ENCODE results near the gene UPK3A. TPM values are rescaled to one million over a fixed set of nuclear protein-coding genes. Genes with fewer than 3 reads are reported as not detected.

The UPK3A gene
- total RNA-seq, 1 donor from 2014 or later, result 0.87 TPM

GRCh38 chr22:45332001-45332400, 47.3 kb downstream of the UPK3A start:
- TF ChIP-seq, protein P1, sequence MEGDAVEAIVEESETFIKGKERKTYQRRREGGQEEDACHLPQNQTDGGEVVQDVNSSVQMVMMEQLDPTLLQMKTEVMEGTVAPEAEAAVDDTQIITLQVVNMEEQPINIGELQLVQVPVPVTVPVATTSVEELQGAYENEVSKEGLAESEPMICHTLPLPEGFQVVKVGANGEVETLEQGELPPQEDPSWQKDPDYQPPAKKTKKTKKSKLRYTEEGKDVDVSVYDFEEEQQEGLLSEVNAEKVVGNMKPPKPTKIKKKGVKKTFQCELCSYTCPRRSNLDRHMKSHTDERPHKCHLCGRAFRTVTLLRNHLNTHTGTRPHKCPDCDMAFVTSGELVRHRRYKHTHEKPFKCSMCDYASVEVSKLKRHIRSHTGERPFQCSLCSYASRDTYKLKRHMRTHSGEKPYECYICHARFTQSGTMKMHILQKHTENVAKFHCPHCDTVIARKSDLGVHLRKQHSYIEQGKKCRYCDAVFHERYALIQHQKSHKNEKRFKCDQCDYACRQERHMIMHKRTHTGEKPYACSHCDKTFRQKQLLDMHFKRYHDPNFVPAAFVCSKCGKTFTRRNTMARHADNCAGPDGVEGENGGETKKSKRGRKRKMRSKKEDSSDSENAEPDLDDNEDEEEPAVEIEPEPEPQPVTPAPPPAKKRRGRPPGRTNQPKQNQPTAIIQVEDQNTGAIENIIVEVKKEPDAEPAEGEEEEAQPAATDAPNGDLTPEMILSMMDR (IDR thresholded peaks at IDR 0.05; ENCODE audit: unreplicated experiment), result no peak
- H3K4me3 Mint-ChIP-seq, result no peak overlapping the region
- H3K36me3 Mint-ChIP-seq, result peaks cover 23% of the 10 kb centered on the region
- no peak for DNase-seq (ENCODE audit: low spot score in 2 of 2, unreplicated experiment in 2 of 2)
- H3K27me3 Mint-ChIP-seq (ENCODE audit: low read depth), result no peaks in the 10 kb centered on the region
- H3K27ac Mint-ChIP-seq, result no peak overlapping the region
- H3K9me3 Mint-ChIP-seq, result no peaks in the 10 kb centered on the region
- no peaks in the 10 kb centered on the region for H3K4me1 Mint-ChIP-seq

DNA sequence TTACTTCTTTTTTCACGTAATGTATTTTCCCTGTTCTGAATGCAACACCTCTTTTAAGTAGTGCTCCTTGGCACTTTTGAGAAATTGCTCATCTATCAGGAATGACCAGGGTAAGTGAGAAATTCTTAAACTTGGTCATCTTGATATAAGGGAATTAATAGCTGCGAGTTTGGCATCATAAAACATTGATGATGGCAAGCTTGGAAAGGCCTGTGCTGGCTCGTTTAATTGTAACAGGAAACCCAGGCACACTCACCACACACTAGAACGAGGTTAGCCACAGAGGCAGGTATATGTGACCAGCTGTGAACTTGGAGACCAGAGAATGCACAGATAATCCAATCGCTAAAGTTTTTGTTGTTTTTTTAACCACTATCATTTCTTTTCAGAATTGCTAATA, 49.3 kb downstream of the UPK3A start:
- no peaks in the 10 kb centered on the region for H3K9me3 Mint-ChIP-seq
- H3K4me1 Mint-ChIP-seq, result no peaks in the 10 kb centered on the region
- no peak overlapping the region for H3K4me3 Mint-ChIP-seq
- TF ChIP-seq, protein P1 (IDR thresholded peaks at IDR 0.05; ENCODE audit: unreplicated experiment), result no peak
- DNase-seq (ENCODE audit: low spot score in 2 of 2, unreplicated experiment in 2 of 2), result no peak
- H3K27ac Mint-ChIP-seq, result no peak overlapping the region
- H3K27me3 Mint-ChIP-seq (ENCODE audit: low read depth), result no peaks in the 10 kb centered on the region
- peaks cover 27% of the 10 kb centered on the region for H3K36me3 Mint-ChIP-seq

GRCh38 chr22:45334528-45334927, 49.8 kb downstream of the UPK3A start:
- Mint-ChIP-seq H3K4me1 (no peaks in the 10 kb centered on the region), H3K36me3 (peaks cover 25% of the 10 kb centered on the region), H3K27me3 (ENCODE audit: low read depth) (no peaks in the 10 kb centered on the region), H3K27ac (no peak overlapping the region), H3K4me3 (no peak overlapping the region), H3K9me3 (no peaks in the 10 kb centered on the region)
- DNase-seq (ENCODE audit: low spot score in 2 of 2, unreplicated experiment in 2 of 2), result no peak
- TF ChIP-seq, protein P1 (IDR thresholded peaks at IDR 0.05; ENCODE audit: unreplicated experiment), result no peak

DNA sequence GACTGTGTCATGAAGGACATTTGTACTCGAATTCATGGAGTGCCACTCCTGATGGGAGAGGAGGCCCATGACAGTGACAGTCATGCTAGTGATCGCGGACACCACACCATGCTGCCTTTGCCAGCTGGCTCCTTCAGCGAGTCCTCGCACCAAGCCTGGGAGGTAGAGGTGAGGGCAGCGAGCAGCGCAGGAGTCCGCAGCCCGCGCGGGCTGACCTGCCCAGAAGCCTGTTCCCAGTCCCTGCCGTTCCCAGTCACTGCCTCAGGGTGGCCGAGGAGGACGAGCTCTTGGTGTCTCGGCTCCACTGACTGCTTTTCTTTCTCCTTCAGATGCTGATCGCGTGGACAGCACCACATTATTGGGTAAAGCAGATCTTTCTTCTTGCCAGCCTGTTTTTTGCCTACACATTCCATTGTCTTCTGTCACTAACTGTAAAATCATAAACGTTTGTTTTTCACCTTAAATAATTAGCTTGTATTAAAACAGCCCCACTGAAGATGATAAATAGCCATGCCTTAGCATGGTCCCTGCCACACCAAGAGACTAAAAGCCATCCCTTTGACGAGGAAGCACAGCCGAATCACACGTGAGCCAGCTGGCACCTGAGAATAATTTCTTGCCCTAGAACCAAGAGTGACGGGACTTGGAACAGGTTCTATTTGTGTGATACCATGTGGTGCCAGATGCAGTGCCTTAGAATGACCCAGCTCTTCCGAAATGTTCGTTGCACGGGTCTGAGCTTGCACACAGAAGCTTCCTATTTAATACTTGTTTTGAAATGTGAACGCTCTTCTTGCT, 50.5 kb downstream of the UPK3A start:
- TF ChIP-seq, protein P1 (IDR thresholded peaks at IDR 0.05; ENCODE audit: unreplicated experiment), result no peak
- H3K9me3 Mint-ChIP-seq, result no peaks in the 10 kb centered on the region
- no peaks in the 10 kb centered on the region for H3K4me1 Mint-ChIP-seq
- no peaks in the 10 kb centered on the region for H3K27me3 Mint-ChIP-seq (ENCODE audit: low read depth)
- DNase-seq (ENCODE audit: low spot score in 2 of 2, unreplicated experiment in 2 of 2), result no peak
- no peak overlapping the region for H3K4me3 Mint-ChIP-seq
- H3K36me3 Mint-ChIP-seq, result peaks cover 29% of the 10 kb centered on the region
- H3K27ac Mint-ChIP-seq, result no peak overlapping the region

DNA sequence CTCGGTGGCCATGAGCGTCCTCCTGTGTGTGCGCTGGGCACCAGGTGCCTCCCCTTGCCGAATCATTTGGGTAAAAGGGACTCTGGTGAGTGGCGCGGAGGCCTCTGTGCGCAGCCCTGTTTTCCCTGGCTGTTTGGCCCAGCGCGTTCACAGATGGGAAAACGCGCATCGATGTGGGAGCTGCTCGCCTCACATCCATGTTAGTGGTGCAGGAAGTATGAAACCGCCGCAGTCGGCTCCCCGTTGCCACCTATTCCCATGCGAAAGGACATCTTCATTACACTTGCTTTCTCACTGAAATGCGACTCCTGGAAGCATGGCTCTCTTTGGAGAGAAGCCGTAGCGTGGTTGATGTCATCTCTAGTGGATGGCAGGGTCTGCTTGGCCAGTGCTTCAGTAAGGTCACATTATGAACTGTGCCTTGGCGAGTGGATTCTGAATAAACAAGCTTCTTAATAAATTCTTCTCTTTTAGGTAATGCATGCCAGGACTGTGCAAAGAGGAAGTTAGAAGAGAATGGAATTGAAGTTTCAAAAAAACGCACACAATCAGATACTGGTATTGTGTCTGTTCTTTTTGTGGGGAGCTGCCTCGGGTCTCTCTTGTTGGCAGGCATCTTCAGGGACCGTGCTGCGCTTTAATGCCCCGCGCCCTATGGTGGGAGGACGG, 51.2 kb downstream of the UPK3A start:
- no peaks in the 10 kb centered on the region for H3K27me3 Mint-ChIP-seq (ENCODE audit: low read depth)
- H3K9me3 Mint-ChIP-seq, result no peaks in the 10 kb centered on the region
- H3K36me3 Mint-ChIP-seq, result peaks cover 33% of the 10 kb centered on the region
- no peak for DNase-seq (ENCODE audit: low spot score in 2 of 2, unreplicated experiment in 2 of 2)
- no peak overlapping the region for H3K4me3 Mint-ChIP-seq
- H3K4me1 Mint-ChIP-seq, result no peaks in the 10 kb centered on the region
- no peak overlapping the region for H3K27ac Mint-ChIP-seq
- TF ChIP-seq, protein P1 (IDR thresholded peaks at IDR 0.05; ENCODE audit: unreplicated experiment), result no peak

Measured in mesothelial cell of epicardium (in vitro differentiated cells).